Ovary (tissue), 9 donors: ENCODE data around the gene VTN. TPM values are rescaled to one million over a fixed set of nuclear protein-coding genes. Genes with fewer than 3 reads are reported as not detected.

ENCODE experiments used
- DNase-seq, 5 donors: peaks; one replicate each; pipeline ENCODE4 v3.0.0-alpha.2; 2019 to 2020
- H3K27ac ChIP-seq, 2 donors: fragments of 200-600 bp; one replicate each; pipeline versions ENCODE4 v1.5.1 to v1.8.0; 2019 to 2022
- H3K27me3 ChIP-seq: fragments of 200-600 bp; one replicate; pipeline ENCODE4 v1.8.0; 2022
- H3K36me3 ChIP-seq: fragments of 200-600 bp; sonication (generic); one replicate; pipeline ENCODE4 v1.5.1; 2019
- H3K4me1 ChIP-seq: one replicate; pipeline ENCODE4 v1.8.1; 2013; ENCODE audit warnings: mild to moderate bottlenecking, moderate library complexity; ENCODE audit not compliant: insufficient read depth
- H3K4me3 ChIP-seq: fragments of 200-600 bp; sonication (generic); one replicate; pipeline ENCODE4 v1.5.1; 2017
- H3K9me3 ChIP-seq, 2 donors: fragments of 200-600 bp in 1 of 2; sonication (generic) in 1 of 2; one replicate each; pipeline versions ENCODE4 v1.5.1 to v1.8.1; 2013 to 2019; ENCODE audit warnings: mild to moderate bottlenecking in 1 of 2, moderate library complexity in 1 of 2
- CTCF ChIP-seq, 3 donors: fragments of 450-650 bp in 2 of 3; fragments of 200-600 bp in 1 of 3; IDR thresholded peaks; one replicate each; pipeline versions ENCODE4 v1.5.1 to v1.8.0; 2016 to 2022; ENCODE audit warnings: antibody characterized with exemption in 3 of 3, mild to moderate bottlenecking in 1 of 3
- EP300 ChIP-seq: sonication (generic); formaldehyde crosslinking; IDR thresholded peaks from one replicate; pipeline ENCODE4 v1.6.1; 2017; ENCODE audit warnings: antibody characterized with exemption
- POLR2A ChIP-seq: fragments of 450-650 bp; IDR thresholded peaks from one replicate; pipeline ENCODE4 v1.6.1; 2017; ENCODE audit warnings: antibody characterized with exemption, mild to moderate bottlenecking, moderate library complexity
- WGBS, 3 donors: extraction: QIAGEN DNeasy Blood & Tissue Kit in 1 of 3; methylation state at CpG; one replicate each; pipeline versions ENCODE4 v1.1.5 to v1.1.7; 2013 to 2017; 5-methylcytosine and 5-hydroxymethylcytosine counted together
- intact Hi-C, 4 donors: fragments of 100-400 bp; cut with DNase I; formaldehyde crosslinking; loops; one replicate each; pipeline versions ENCODE4 v1.11.0 to v1.15.1; 2022 to 2023
- polyA plus RNA-seq, 2 donors: library from polyadenylated mRNA; stranded (reverse); fragments of 200-250 nt in 1 of 2; fragments of 350-450 nt in 1 of 2; fragmentation: Illumina TruSeq in 1 of 2; extraction: RNeasy Lipid Tissue Mini Kit (QIAGEN cat#74804) in 1 of 2; gene quantifications; one replicate each; pipeline ENCODE4 v1.2.3, GENCODE V29; 2013 to 2014
- total RNA-seq, 7 donors: library from RNA; depleted of rRNA in 2 of 7; stranded (reverse); fragments of >200 nt in 2 of 7; fragmentation: NEBNext Ultra II Directional in 3 of 7; extraction: Animal tissue kit (Norgen Biotek cat#: 25700) in 3 of 7; gene quantifications; one replicate each; pipeline versions ENCODE4 v1.1.0 to v1.2.4, GENCODE V29; 2016 to 2023
- donor health status: DM: no; HTN: no; CAD: no; lungs with moderate emphysema.
- donor health status: DM: no; HTN: no; CAD: no.
- donor health status: Bipolar disorder and iron deficiency.
- donor health status: DM: yes; HTN: yes; CAD: no.
- donor health status: DM: no; HTN: no; CAD: no.
- donor health status: DM: yes; HTN: yes; CAD: no.

VTN gene
- total and polyA plus RNA-seq, 9 donors = 0.25 to 20.5 (median 4.1) TPM; not detected in 1

GRCh38 chr17:28397687-28398279 is 27.7 kb upstream of the VTN start:
- WGBS, 3 donors = 62 to 79% (median 72%) methylated on average over 7 of the region's 7 CpGs
- intact Hi-C loops = no loop called here
- Histone ChIP-seq H3K27me3 (no peaks in the 10 kb centered on the region), H3K27ac (no peak overlapping the region), H3K4me1 (no peaks in the 10 kb centered on the region), H3K4me3 (no peak overlapping the region), H3K9me3 (no peaks in the 10 kb centered on the region), H3K36me3 (no peaks in the 10 kb centered on the region)
- TF ChIP-seq CTCF (IDR thresholded peaks at IDR 0.05) (no peak), EP300 (no peak), POLR2A (no peak)
- DNase-seq = peak in 1 of 5 donors; percentile 23

- intact Hi-C loops = no loop called here
- no peak for TF ChIP-seq EP300
- no peak for TF ChIP-seq CTCF (IDR thresholded peaks at IDR 0.05)
- no peak for TF ChIP-seq POLR2A
- WGBS, 3 donors = 93 to 94% (median 93%) methylated on average over 3 of the region's 3 CpGs
- H3K4me3 ChIP-seq = no peak overlapping the region
- H3K27me3 ChIP-seq = no peaks in the 10 kb centered on the region
- no peaks in the 10 kb centered on the region for H3K4me1 ChIP-seq
- H3K9me3 ChIP-seq = no peaks in the 10 kb centered on the region
- no peaks in the 10 kb centered on the region for H3K36me3 ChIP-seq
- DNase-seq = no peak
- H3K27ac ChIP-seq = no peak overlapping the region
Measured at GRCh38 chr17:28397275-28397674, 27.2 kb upstream of the VTN start.

- TF ChIP-seq EP300 = no peak
- no peak for TF ChIP-seq POLR2A
- TF ChIP-seq CTCF (IDR thresholded peaks at IDR 0.05) = no peak
- intact Hi-C loops = no loop called here
- 59 to 87% (median 81%) methylated on average over 6 of the region's 6 CpGs for WGBS, 3 donors
- H3K27me3 ChIP-seq = no peaks in the 10 kb centered on the region
- H3K36me3 ChIP-seq = no peaks in the 10 kb centered on the region
- H3K9me3 ChIP-seq = no peaks in the 10 kb centered on the region
- H3K27ac ChIP-seq = no peak overlapping the region
- H3K4me1 ChIP-seq = no peaks in the 10 kb centered on the region
- peak in 1 of 5 donors; percentile 17 for DNase-seq
- H3K4me3 ChIP-seq = no peak overlapping the region
Measured at GRCh38 chr17:28396635-28397239, 26.6 kb upstream of the VTN start.

GRCh38 chr17:28395968-28396367 is 25.9 kb upstream of the VTN start:
- H3K36me3 ChIP-seq = no peaks in the 10 kb centered on the region
- H3K4me3 ChIP-seq = no peak overlapping the region
- no peaks in the 10 kb centered on the region for H3K9me3 ChIP-seq
- peak in 1 of 5 donors; percentile 23 for DNase-seq
- no peaks in the 10 kb centered on the region for H3K27me3 ChIP-seq
- TF ChIP-seq CTCF (IDR thresholded peaks at IDR 0.05) (no peak), POLR2A (no peak), EP300 (no peak)
- intact Hi-C loops = no loop called here
- 84 to 90% (median 86%) methylated on average over 6 of the region's 6 CpGs for WGBS, 3 donors
- H3K27ac ChIP-seq = no peak overlapping the region
- no peaks in the 10 kb centered on the region for H3K4me1 ChIP-seq
